Measurements from ENCODE around the gene C16orf96.

DNA sequence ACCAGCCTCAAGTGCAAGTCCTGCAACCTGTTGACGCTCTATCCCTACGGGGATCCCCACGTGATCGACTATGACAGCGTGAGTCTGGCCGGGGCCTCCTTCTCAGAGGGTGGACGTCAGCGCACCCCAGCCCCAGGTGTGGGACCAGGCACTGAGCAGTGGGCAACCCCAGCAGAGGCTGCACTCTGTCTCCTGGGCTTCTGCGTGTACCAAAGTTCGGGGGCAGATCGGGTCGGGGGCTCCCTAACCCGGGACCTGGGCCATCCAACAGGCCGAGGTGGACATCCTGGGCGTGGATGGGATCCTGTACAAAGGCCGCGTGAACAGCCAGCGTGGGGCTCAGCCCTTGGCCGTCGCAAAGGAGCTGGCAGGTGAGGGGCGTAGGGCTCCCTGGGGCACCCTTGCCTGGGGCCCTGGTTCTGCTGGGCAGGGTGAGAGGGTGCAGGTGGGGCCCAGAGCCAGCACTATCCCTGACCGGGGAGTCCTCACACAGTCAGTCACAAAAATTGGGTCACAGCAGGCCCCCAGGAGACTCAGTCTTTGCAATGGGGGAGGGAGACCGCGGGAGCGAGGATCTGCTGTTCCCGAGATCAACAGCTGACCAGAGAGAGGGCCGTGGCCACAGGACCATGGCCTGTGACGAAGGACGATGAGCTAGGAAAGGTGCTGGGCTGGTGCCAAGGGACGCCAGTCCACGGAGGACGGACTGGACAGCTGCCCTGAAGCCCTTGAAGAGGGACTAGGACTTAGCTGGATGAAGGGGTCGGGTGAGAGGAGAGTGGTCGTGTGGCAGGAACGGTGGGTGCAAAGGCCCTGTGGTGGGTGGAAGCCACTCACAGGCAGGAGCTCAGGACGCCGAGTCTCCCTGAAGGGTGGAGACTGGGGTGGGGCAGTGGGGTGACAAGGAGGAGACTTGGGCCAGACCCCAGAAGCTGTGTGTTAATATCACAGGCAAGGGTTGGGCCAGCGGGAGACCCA is 38.6 kb downstream of the C16orf96 start:
- TF ChIP-seq POLR2A (IDR thresholded peaks at IDR 0.05) (no peak), CTCF (IDR thresholded peaks at IDR 0.05) (no peak)

All from vagina (tissue), 2 donors.